Smooth muscle cell (in vitro differentiated cells): Measurements from ENCODE around the gene SH3GL2. TPM values are rescaled to one million over a fixed set of nuclear protein-coding genes. Genes with fewer than 3 reads are reported as not detected.

Source experiments
- DNase-seq: peaks from one replicate; lab custom pipeline; 2025; ENCODE audit not compliant: unreplicated experiment; lab: John Stamatoyannopoulos, UW
- H2AFZ ChIP-seq: fragments of 200-600 bp; sonication (generic); 2 replicates; pipeline ENCODE4 v1.6.0; 2016; ENCODE audit warnings: antibody characterized with exemption, low read depth, mild to moderate bottlenecking
- H3F3A ChIP-seq: fragments of 200-600 bp; sonication (generic); 2 replicates; pipeline ENCODE4 v1.6.0; 2017; ENCODE audit warnings: antibody characterized with exemption, low read depth
- H3K27ac ChIP-seq: fragments of 200-600 bp; sonication (generic); 2 replicates; pipeline ENCODE4 v1.5.1; 2016; ENCODE audit warnings: low read depth, mild to moderate bottlenecking
- H3K27me3 ChIP-seq: fragments of 200-600 bp; sonication (generic); 2 replicates; pipeline ENCODE4 v1.6.1; 2016; ENCODE audit warnings: low read depth, mild to moderate bottlenecking
- H3K36me3 ChIP-seq: fragments of 200-600 bp; sonication (generic); 2 replicates; pipeline ENCODE4 v1.5.1; 2016; ENCODE audit warnings: low read depth
- H3K4me1 ChIP-seq: fragments of 200-600 bp; sonication (generic); 2 replicates; pipeline ENCODE4 v1.5.1; 2016; ENCODE audit warnings: low read depth
- H3K4me2 ChIP-seq: fragments of 200-600 bp; sonication (generic); 2 replicates; pipeline ENCODE4 v1.6.0; 2016; ENCODE audit warnings: mild to moderate bottlenecking
- H3K4me3 ChIP-seq: fragments of 200-600 bp; sonication (generic); 2 replicates; pipeline ENCODE4 v1.5.1; 2016; ENCODE audit warnings: mild to moderate bottlenecking
- H3K79me2 ChIP-seq: fragments of 200-600 bp; sonication (generic); 2 replicates; pipeline ENCODE4 v1.6.0; 2016; ENCODE audit warnings: low read depth, mild to moderate bottlenecking
- H3K9ac ChIP-seq: fragments of 200-600 bp; sonication (generic); 2 replicates; pipeline ENCODE4 v1.6.0; 2016; ENCODE audit warnings: low read depth
- H3K9me3 ChIP-seq: fragments of 200-600 bp; sonication (generic); replicated peaks from 2 replicates; pipeline ENCODE4 v1.5.1; 2016; ENCODE audit warnings: low read depth
- H4K20me1 ChIP-seq: fragments of 200-600 bp; sonication (generic); 2 replicates; pipeline ENCODE4 v1.6.0; 2016; ENCODE audit warnings: low read depth
- CTCF ChIP-seq: fragments of 200-600 bp; sonication (generic); IDR thresholded peaks from 2 replicates; pipeline ENCODE4 v1.5.1; 2017; ENCODE audit warnings: borderline replicate concordance, mild to moderate bottlenecking, antibody characterized with exemption; ENCODE audit not compliant: insufficient read depth, poor library complexity, severe bottlenecking
- WGBS: methylation state at CpG from one replicate; pipeline ENCODE4 v1.1.7; 2016; ENCODE audit warnings: low lambda C conversion rate; 5-methylcytosine and 5-hydroxymethylcytosine counted together
- polyA plus RNA-seq: library from polyadenylated mRNA; unstranded; fragments of >200 nt; fragmentation: Nextera tagmentation; extraction: Ambion mirVana; gene quantifications from 2 replicates; pipeline ENCODE4 v1.2.1, GENCODE V29; 2016
- total RNA-seq: library from RNA; depleted of rRNA; stranded (reverse); fragments of >200 nt; gene quantifications from 2 replicates; pipeline ENCODE4 v1.2.3, GENCODE V29; 2014

Gene SH3GL2
- total and polyA plus RNA-seq, 2 experiments from 2014 or later, result not detected

GRCh38 chr9:17789316-17789715, 210.4 kb downstream of the SH3GL2 start:
- Histone ChIP-seq H3K79me2 (no peaks in the 10 kb centered on the region), H3K4me3 (no peak overlapping the region), H4K20me1 (no peaks in the 10 kb centered on the region), H3K9me3 (no peaks in the 10 kb centered on the region), H3K27me3 (peaks cover 63% of the 10 kb centered on the region), H3K9ac (no peak overlapping the region), H2AFZ (no peak overlapping the region), H3K27ac (no peak overlapping the region), H3K4me2 (no peak overlapping the region), H3F3A (no peaks in the 10 kb centered on the region), H3K4me1 (no peaks in the 10 kb centered on the region), H3K36me3 (no peaks in the 10 kb centered on the region)
- DNase-seq, result no peak
- no peak for TF ChIP-seq CTCF
- WGBS, result 91% methylated on average over 6 of the region's 6 CpGs

DNA sequence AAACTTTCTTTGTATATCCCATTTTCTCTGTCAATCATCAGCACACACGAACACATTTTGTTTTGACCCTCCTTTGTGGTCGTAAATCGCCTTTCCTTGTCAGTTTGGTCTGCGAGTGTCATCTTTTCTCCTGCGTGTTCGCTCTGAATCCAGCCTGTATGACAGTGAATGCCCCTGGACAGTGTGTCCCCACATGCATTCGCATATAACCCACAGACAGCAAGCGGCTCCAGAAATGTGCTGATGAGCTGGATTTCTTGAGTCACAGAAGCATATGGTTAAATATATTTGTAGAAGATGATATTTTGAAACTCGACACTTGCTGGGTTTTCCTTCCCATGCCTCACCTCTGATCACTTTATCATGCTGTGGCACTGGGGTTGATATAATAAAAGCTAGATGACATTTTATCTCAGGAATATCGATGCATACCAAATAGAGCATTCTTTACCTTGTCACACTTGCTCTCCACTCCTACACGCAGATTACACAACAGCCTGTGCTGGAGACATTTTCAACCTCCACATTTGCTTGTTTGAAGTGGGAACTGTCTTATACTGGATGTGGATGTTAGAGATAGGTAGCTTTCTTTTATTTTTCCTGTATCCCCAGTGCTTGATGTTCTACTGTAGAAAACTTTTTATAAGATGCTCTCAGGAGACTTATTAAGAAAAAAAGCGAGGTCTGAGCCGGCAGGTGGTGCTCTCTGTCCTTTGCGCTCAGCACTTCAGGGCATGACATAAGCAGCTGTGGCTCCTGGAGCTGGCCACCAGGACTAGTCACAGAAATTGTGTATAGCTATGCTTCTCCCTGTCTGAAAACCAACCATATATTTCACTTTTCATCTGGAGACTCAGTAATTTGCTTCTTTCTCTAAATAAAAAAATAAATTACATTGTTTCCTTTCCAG, 215.1 kb downstream of the SH3GL2 start:
- H3K4me1 ChIP-seq, result no peaks in the 10 kb centered on the region
- H3K27ac ChIP-seq, result no peak overlapping the region
- TF ChIP-seq CTCF, result no peak
- no peaks in the 10 kb centered on the region for H4K20me1 ChIP-seq
- no peak overlapping the region for H3K4me3 ChIP-seq
- H2AFZ ChIP-seq, result no peak overlapping the region
- H3K36me3 ChIP-seq, result no peaks in the 10 kb centered on the region
- H3F3A ChIP-seq, result no peaks in the 10 kb centered on the region
- H3K9me3 ChIP-seq, result no peaks in the 10 kb centered on the region
- no peak overlapping the region for H3K9ac ChIP-seq
- no peaks in the 10 kb centered on the region for H3K79me2 ChIP-seq
- no peak for DNase-seq
- no peak overlapping the region for H3K4me2 ChIP-seq
- WGBS, result 81% methylated on average over 14 of the region's 14 CpGs
- peaks cover 78% of the 10 kb centered on the region for H3K27me3 ChIP-seq

GRCh38 chr9:17795744-17796143, 216.9 kb downstream of the SH3GL2 start:
- WGBS, result 83% methylated on average over 6 of the region's 6 CpGs
- H2AFZ ChIP-seq, result no peak overlapping the region
- TF ChIP-seq CTCF, result no peak

More at GRCh38 chr9:17795744-17796143, 216.9 kb downstream of the SH3GL2 start:
- H3K4me3 ChIP-seq, result no peak overlapping the region
- no peaks in the 10 kb centered on the region for H4K20me1 ChIP-seq
- no peak for DNase-seq
- peaks cover 67% of the 10 kb centered on the region for H3K27me3 ChIP-seq
- no peaks in the 10 kb centered on the region for H3F3A ChIP-seq
- H3K9ac ChIP-seq, result no peak overlapping the region
- no peaks in the 10 kb centered on the region for H3K79me2 ChIP-seq
- H3K27ac ChIP-seq, result no peak overlapping the region
- H3K9me3 ChIP-seq, result no peaks in the 10 kb centered on the region
- no peak overlapping the region for H3K4me2 ChIP-seq
- H3K4me1 ChIP-seq, result no peaks in the 10 kb centered on the region
- H3K36me3 ChIP-seq, result no peaks in the 10 kb centered on the region
